CD4-positive, alpha-beta T cell (primary cell): ENCODE data around the gene ARHGEF37. TPM values are rescaled to one million over a fixed set of nuclear protein-coding genes. Genes with fewer than 3 reads are reported as not detected.

Experiments used
- ATAC-seq: fragments of 200-7000 bp; cut with Tn5 transposase; one replicate; pipeline ENCODE4 v1.10.0; 2022; ENCODE audit warnings: mild to moderate bottlenecking; ENCODE audit not compliant: poor library complexity
- CTCF ChIA-PET: fragments of 350-600 bp; sonication (Branson Sonifier 250); formaldehyde crosslinking; loops from one replicate; lab custom pipeline; 2021; ENCODE audit warnings: antibody characterized with exemption, inconsistent platforms; lab: Charles Lee
- POLR2A ChIA-PET: fragments of 350-600 bp; sonication (Branson Sonifier 250); formaldehyde crosslinking; loops from one replicate; lab custom pipeline; 2021; ENCODE audit warnings: antibody characterized with exemption, inconsistent platforms; lab: Charles Lee
- DNase-seq, 14 experiments: peaks; one replicate each; pipeline ENCODE4 v3.0.0-alpha.2; 2013 to 2020; ENCODE audit warnings: mixed read lengths in 2 of 14
- H3K27ac ChIP-seq, 2 donors: one replicate each; pipeline versions ENCODE4 v1.5.1 to v1.7.0; 2013; ENCODE audit warnings: low read length in 2 of 2, low read depth in 1 of 2, mild to moderate bottlenecking in 1 of 2
- H3K27me3 ChIP-seq, 2 experiments: 1 replicate in 1 of 2; 2 replicates in 1 of 2; pipeline versions ENCODE4 v1.6.1 to v1.7.0; 2013; ENCODE audit warnings: low read length in 2 of 2, control low read depth in 1 of 2, mild to moderate bottlenecking in 1 of 2, moderate library complexity in 1 of 2; ENCODE audit not compliant: insufficient read depth in 2 of 2, control insufficient read depth in 1 of 2
- H3K36me3 ChIP-seq: one replicate; pipeline ENCODE4 v1.6.1; 2013; ENCODE audit warnings: low read length, control low read depth; ENCODE audit not compliant: insufficient read depth
- H3K4me1 ChIP-seq: one replicate; pipeline ENCODE4 v1.6.1; 2013; ENCODE audit warnings: low read length, control low read depth; ENCODE audit not compliant: insufficient read depth
- H3K4me3 ChIP-seq: one replicate; pipeline ENCODE4 v1.5.1; 2013; ENCODE audit warnings: mild to moderate bottlenecking, low read length, moderate library complexity
- H3K9me3 ChIP-seq, 2 experiments: 1 replicate in 1 of 2; 2 replicates in 1 of 2; pipeline versions ENCODE4 v1.6.1 to v1.7.0; 2013; ENCODE audit warnings: low read length in 2 of 2, mild to moderate bottlenecking in 2 of 2, control low read depth in 1 of 2, moderate library complexity in 1 of 2; ENCODE audit not compliant: control insufficient read depth in 1 of 2, insufficient read depth in 1 of 2
- H3K27ac Mint-ChIP-seq: one replicate; pipeline ENCODE4 v1.8.0; 2020; ENCODE audit warnings: mixed read lengths
- H3K27me3 Mint-ChIP-seq: one replicate; pipeline ENCODE4 v1.8.0; 2021; ENCODE audit warnings: mixed read lengths
- H3K36me3 Mint-ChIP-seq: one replicate; pipeline ENCODE4 v1.8.0; 2021; ENCODE audit warnings: low read depth, mixed read lengths
- H3K4me1 Mint-ChIP-seq: one replicate; pipeline ENCODE4 v1.8.0; 2021; ENCODE audit warnings: low read depth, mixed read lengths
- H3K4me3 Mint-ChIP-seq: one replicate; pipeline ENCODE4 v1.8.0; 2020; ENCODE audit warnings: mild to moderate bottlenecking, mixed read lengths
- H3K9me3 Mint-ChIP-seq: one replicate; pipeline ENCODE4 v1.8.0; 2020; ENCODE audit warnings: mixed read lengths
- CTCF ChIP-seq: fragments of 200-600 bp; IDR thresholded peaks from one replicate; pipeline ENCODE4 v1.8.0; 2022; ENCODE audit warnings: antibody characterized with exemption, mild to moderate bottlenecking
- intact Hi-C, 2 experiments: fragments of 100-400 bp; cut with DNase I in 1 of 2; cut with micrococcal nuclease in 1 of 2; formaldehyde crosslinking; loops; one replicate each; pipeline versions ENCODE4 v1.15.1 to v1.9.0; 2023 to 2025; cut with DNase I, micrococcal nuclease
- total RNA-seq, 174 experiments: library from RNA in 2 of 174; stranded (reverse) in 2 of 174; gene quantifications; one replicate each; pipeline ENCODE4 v1.2.3 and lab custom pipeline; 2021 to 2026

Gene ARHGEF37
- total RNA-seq, 2 experiments from 2014 or later, result 0.41 TPM; not detected in 1

DNA sequence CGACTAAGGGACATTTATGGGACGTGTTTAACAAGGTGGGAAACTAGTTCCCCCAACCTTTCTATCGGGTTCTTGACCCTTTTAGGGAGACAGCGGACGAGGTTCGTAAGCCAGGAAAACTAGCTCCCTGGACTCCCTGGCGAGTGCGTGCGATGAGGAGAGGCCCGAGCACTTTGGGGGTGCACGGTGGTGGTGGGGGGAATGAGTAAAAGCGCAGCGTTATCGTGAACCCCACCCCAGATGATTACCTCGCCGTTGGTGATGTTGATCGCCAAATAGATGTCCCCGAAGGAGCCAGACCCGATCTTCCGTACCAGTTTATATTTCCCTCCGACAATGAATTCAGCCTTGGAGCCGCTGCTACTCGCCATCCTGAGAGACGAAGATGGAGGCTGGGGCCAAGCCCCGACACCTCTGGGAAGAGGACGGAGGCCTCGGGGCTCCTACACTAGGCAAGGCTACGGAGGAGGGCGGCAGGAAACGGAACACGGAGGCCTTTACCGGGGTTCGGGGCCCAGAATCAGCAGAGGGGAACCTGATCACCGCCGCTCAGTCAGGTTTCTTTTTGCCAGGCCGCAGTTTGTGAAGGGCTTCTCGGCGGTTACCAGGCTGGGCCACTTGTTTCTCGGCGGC is 30.6 kb upstream of the ARHGEF37 start:
- Mint-ChIP-seq H3K27ac (peak overlapping the region; percentile 98), H3K27me3 (no peaks in the 10 kb centered on the region), H3K36me3 (peaks cover 57% of the 10 kb centered on the region), H3K4me3 (peak overlapping the region; percentile 99), H3K4me1 (peaks cover 42% of the 10 kb centered on the region), H3K9me3 (no peaks in the 10 kb centered on the region)
- ChIA-PET CTCF (interaction anchor here (0.9 to 2.4 kb wide), 10 partner anchors 12 to 193 kb away, joined by 3 to 10 read pairs (median 4); partner anchors contain the start of gene PCYOX1L), POLR2A (interaction anchor here (0.6 to 4.3 kb wide), 34 partner anchors 9 to 1167 kb away, joined by 3 to 42 read pairs (median 4); partner anchors contain the start of genes ARHGEF37, FBXO38, GRPEL2 and HMGXB3)
- H3K27ac ChIP-seq, result peak overlapping the region; percentile 94 to 98
- intact Hi-C loops, result loop anchor here (1.0 to 10.0 kb wide), 8 partner anchors 58 to 1704 kb away; partner anchors contain the start of genes ADRB2 (in 1 of the 2), FBXO38 (in 1 of the 2), GM2A (in 1 of the 2) and HMGXB3 (in 1 of the 2)
- H3K27me3 ChIP-seq, result no peaks in the 10 kb centered on the region
- peaks cover 32% of the 10 kb centered on the region for H3K36me3 ChIP-seq
- no peaks in the 10 kb centered on the region for H3K9me3 ChIP-seq
- no peak for TF ChIP-seq CTCF
- DNase-seq (peak in 1 of 14 experiments; percentile 47), ATAC-seq (peak; percentile 9)
- peaks cover 33% of the 10 kb centered on the region for H3K4me1 ChIP-seq
- H3K4me3 ChIP-seq, result peak overlapping the region; percentile 97

DNA sequence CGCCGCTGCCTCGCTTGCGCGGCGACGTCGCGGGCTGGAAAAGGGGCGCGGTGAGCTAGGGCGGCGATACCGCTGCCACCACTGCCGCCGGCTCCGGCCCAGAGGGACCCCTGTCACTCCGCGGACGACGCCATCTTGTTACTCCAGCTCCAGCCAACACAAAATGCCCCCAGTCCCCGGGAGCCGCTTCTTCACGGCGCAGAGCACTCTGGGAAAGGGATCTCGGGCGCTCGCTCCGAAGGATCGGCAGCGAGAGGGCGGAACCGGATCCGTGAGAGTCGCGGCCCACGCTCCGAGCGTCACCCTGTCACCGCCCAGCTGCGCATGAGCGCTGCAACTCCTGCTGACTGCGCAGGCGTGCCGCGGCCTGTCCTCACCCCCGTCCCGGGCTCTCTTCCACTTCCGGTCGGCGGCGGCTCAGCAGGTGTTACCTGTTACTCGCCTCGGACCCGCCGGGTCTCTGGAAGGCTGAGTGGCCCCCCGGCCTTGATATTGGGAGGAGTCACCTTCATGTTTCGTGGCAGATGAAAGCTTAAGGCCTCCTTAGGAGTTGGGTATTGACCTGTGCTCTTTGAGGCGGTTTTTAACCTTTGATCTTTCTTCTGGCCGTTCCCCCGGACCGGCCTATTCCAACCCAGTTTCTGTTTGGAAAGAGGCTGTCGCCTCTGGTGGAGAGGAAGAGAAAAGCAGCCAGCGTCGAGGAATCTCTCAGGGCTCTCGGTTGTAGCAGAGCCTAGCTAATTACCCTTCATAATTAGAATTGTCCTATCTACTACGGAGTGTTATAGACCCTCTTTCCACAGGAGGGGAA is 29.9 kb upstream of the ARHGEF37 start, which contains the start of gene CSNK1A1:
Gene CSNK1A1 (minus strand): TSS at position 213 of the 811 bp plus-strand sequence. CDS start 475 bp downstream, outside the sequence.
- H3K4me1 ChIP-seq, result peaks cover 26% of the 10 kb centered on the region
- ATAC-seq (peak; percentile 86), DNase-seq (peak; percentile 97 to 100 (median 99))
- H3K27ac Mint-ChIP-seq, result peak within 1 kb of the TSS; percentile 98
- peaks cover 26% of the 10 kb centered on the region for H3K36me3 ChIP-seq
- no peaks in the 10 kb centered on the region for H3K9me3 ChIP-seq
- H3K27ac ChIP-seq, result peak within 1 kb of the TSS; percentile 94 to 98
- CTCF ChIA-PET, result interaction anchor here (0.6 to 2.4 kb wide), 21 partner anchors 8 to 207 kb away, joined by 3 to 12 read pairs (median 5); partner anchors contain the start of genes GRPEL2 and PCYOX1L
- POLR2A ChIA-PET, result interaction anchor here (0.6 to 4.3 kb wide), 26 partner anchors 10 to 1149 kb away, joined by 3 to 42 read pairs (median 4); partner anchors contain the start of genes ARHGEF37, CD74, GRPEL2 and PCYOX1L
- H3K4me1 Mint-ChIP-seq, result peaks cover 36% of the 10 kb centered on the region
- peak; percentile 67 for TF ChIP-seq CTCF
- no peaks in the 10 kb centered on the region for H3K27me3 Mint-ChIP-seq
- H3K4me3 ChIP-seq, result peak within 1 kb of the TSS; percentile 97
- intact Hi-C loops, result loop anchor here (1.0 to 10.0 kb wide), 8 partner anchors 59 to 1703 kb away; partner anchors contain the start of genes ADRB2 (in 1 of the 2), FBXO38 (in 1 of the 2), GM2A (in 1 of the 2) and HMGXB3 (in 1 of the 2)
- no peaks in the 10 kb centered on the region for H3K27me3 ChIP-seq
- peaks cover 50% of the 10 kb centered on the region for H3K36me3 Mint-ChIP-seq
- peak within 1 kb of the TSS; percentile 99 for H3K4me3 Mint-ChIP-seq
- no peaks in the 10 kb centered on the region for H3K9me3 Mint-ChIP-seq
